HepG2 (cell line): ENCODE results near the gene GPS1. TPM values are rescaled to one million over a fixed set of nuclear protein-coding genes. Genes with fewer than 3 reads are reported as not detected.

Experiments
- ATAC-seq: fragments of 200-7000 bp; cut with Tn5 transposase; 3 replicates; pipeline ENCODE4 v1.9.1; 2020; ENCODE audit warnings: mild to moderate bottlenecking, moderate library complexity
- BruUV-seq: library from RNA; stranded (reverse); fragments of 400-500 nt; replicated peaks from 2 replicates; lab custom pipeline; 2021; lab: Mats Ljungman, UMichigan
- CTCF ChIA-PET: fragments of 300-600 bp; formaldehyde crosslinking; extraction: SDS; loops from one replicate; lab custom pipeline; 2021; ENCODE audit warnings: low total read pairs, inconsistent platforms, low intra/inter-chr PET ratio; lab: Yijun Ruan, JAX
- POLR2A ChIA-PET: fragments of 350-600 bp; sonication (Branson Sonifier 250); formaldehyde crosslinking; loops from one replicate; lab custom pipeline; 2020; ENCODE audit warnings: antibody characterized with exemption, inconsistent platforms; lab: Yijun Ruan, JAX
- DNase-seq: peaks from one replicate; pipeline ENCODE4 v3.0.0-alpha.2; 2015; ENCODE audit warnings: low spot score
- FAIRE-seq: peaks from 3 replicates; lab custom pipeline; 2011; peaks lifted over from hg19 to GRCh38; lab: Jason Lieb, UNC
- H2AFZ ChIP-seq: one replicate; pipeline ENCODE4 v1.6.1; 2011; ENCODE audit warnings: low read length, inconsistent platforms
- H3K27ac ChIP-seq: fragments of 300-600 bp; 3 replicates; pipeline ENCODE4 v1.8.0; 2011; ENCODE audit warnings: mixed run types, mild to moderate bottlenecking, mixed read lengths, low read length, inconsistent platforms; ENCODE audit not compliant: insufficient read depth; ENCODE audit errors: extremely low read length
- H3K27me3 ChIP-seq, 2 experiments: fragments of 200-600 bp in 1 of 2; 2 replicates in 1 of 2; 3 replicates in 1 of 2; pipeline versions ENCODE4 v1.6.0 to v1.8.0; 2011; ENCODE audit warnings: low read length in 2 of 2, mild to moderate bottlenecking in 2 of 2, moderate library complexity in 2 of 2, inconsistent platforms in 1 of 2; ENCODE audit not compliant: insufficient read depth in 2 of 2, control insufficient read depth in 1 of 2
- H3K36me3 ChIP-seq, 2 experiments: fragments of 200-600 bp in 1 of 2; replicated peaks in 1 of 2; 2 replicates in 1 of 2; 3 replicates in 1 of 2; pipeline versions ENCODE4 v1.5.1 to v1.8.0; 2011; ENCODE audit warnings: low read length in 2 of 2, inconsistent platforms in 1 of 2; ENCODE audit not compliant: insufficient read depth in 2 of 2, control insufficient read depth in 1 of 2
- H3K4me1 ChIP-seq: 2 replicates; pipeline ENCODE4 v1.5.1; 2012; ENCODE audit warnings: low read length, inconsistent platforms; ENCODE audit not compliant: insufficient read depth
- H3K4me2 ChIP-seq: 2 replicates; pipeline ENCODE4 v1.6.0; 2011; ENCODE audit warnings: low read depth, low read length, inconsistent platforms
- H3K4me3 ChIP-seq, 3 experiments: fragments of 200-600 bp in 1 of 3; sonication (generic), shearing (Covaris generic) in 1 of 3; replicated peaks in 1 of 3; 2 replicates each; pipeline ENCODE4 v1.5.1; 2011 to 2016; ENCODE audit warnings: low read length in 3 of 3, inconsistent platforms in 2 of 3, low read depth in 2 of 3, mild to moderate bottlenecking in 2 of 3, control low read depth in 1 of 3, mixed read lengths in 1 of 3; ENCODE audit not compliant: insufficient read depth in 1 of 3
- H3K79me2 ChIP-seq: one replicate; pipeline ENCODE4 v1.6.1; 2011; ENCODE audit warnings: low read length, inconsistent platforms; ENCODE audit not compliant: insufficient read depth
- H3K9ac ChIP-seq: 2 replicates; pipeline ENCODE4 v1.6.0; 2011; ENCODE audit warnings: mild to moderate bottlenecking, low read depth, low read length, inconsistent platforms; ENCODE audit not compliant: insufficient read depth
- H3K9me3 ChIP-seq: 2 replicates; pipeline ENCODE4 v1.5.1; 2012; ENCODE audit warnings: mild to moderate bottlenecking, low read length
- H4K20me1 ChIP-seq: 2 replicates; pipeline ENCODE4 v1.6.0; 2011; ENCODE audit warnings: inconsistent platforms, mild to moderate bottlenecking, low read length, moderate library complexity; ENCODE audit not compliant: insufficient read depth
- AGO1 ChIP-seq: fragments of 200-400 bp; formaldehyde crosslinking; IDR thresholded peaks from 2 replicates; pipeline ENCODE4 v1.6.1; 2017; ENCODE audit warnings: mild to moderate bottlenecking, low read depth, low read length, moderate library complexity; ENCODE audit not compliant: poor library complexity, severe bottlenecking
- AGO2 ChIP-seq: fragments of 200-400 bp; formaldehyde crosslinking; optimal IDR thresholded peaks from 2 replicates; pipeline ENCODE3; 2017; ENCODE audit warnings: mild to moderate bottlenecking, low read depth, low read length, moderate library complexity
- CENPT ChIP-seq: sonication (generic); formaldehyde crosslinking; IDR thresholded peaks from 2 replicates; pipeline ENCODE4 v1.8.0; 2022; ENCODE audit warnings: low read depth, mild to moderate bottlenecking, moderate library complexity, missing genetic modification reagents
- DMAP1 ChIP-seq: IDR thresholded peaks from 2 replicates; pipeline ENCODE4 v1.6.1; 2016
- ISL2 ChIP-seq: sonication (generic); formaldehyde crosslinking; IDR thresholded peaks from 2 replicates; pipeline ENCODE4 v1.5.0; 2020; ENCODE audit warnings: missing genetic modification reagents
- KDM5B ChIP-seq: sonication (generic); formaldehyde crosslinking; IDR thresholded peaks from 2 replicates; pipeline ENCODE4 v1.4.0; 2020; ENCODE audit warnings: missing genetic modification reagents, mild to moderate bottlenecking, borderline replicate concordance
- MTA1 ChIP-seq: sonication (generic); formaldehyde crosslinking; IDR thresholded peaks from 2 replicates; pipeline ENCODE4 v1.4.0; 2020; ENCODE audit warnings: missing genetic modification reagents, mild to moderate bottlenecking, borderline replicate concordance
- POLR2A ChIP-seq, 2 experiments: IDR thresholded peaks; 2 replicates each; pipeline ENCODE4 v1.6.1; 2011; ENCODE audit warnings: low read depth in 2 of 2, low read length in 2 of 2, mild to moderate bottlenecking in 1 of 2, moderate library complexity in 1 of 2; ENCODE audit not compliant: insufficient read depth in 1 of 2
- SRSF4 ChIP-seq: fragments of 200-400 bp; formaldehyde crosslinking; IDR thresholded peaks from one replicate; pipeline ENCODE4 v1.6.1; 2018; ENCODE audit warnings: mild to moderate bottlenecking, low read depth, low read length, moderate library complexity; ENCODE audit not compliant: poor library complexity, severe bottlenecking
- ZBTB3 ChIP-seq: sonication (generic); formaldehyde crosslinking; IDR thresholded peaks from 2 replicates; pipeline ENCODE4 v1.4.0; 2020; ENCODE audit warnings: low read depth, mild to moderate bottlenecking, moderate library complexity, missing genetic modification reagents, borderline replicate concordance
- ZGPAT ChIP-seq: IDR thresholded peaks from 2 replicates; pipeline ENCODE4 v1.6.1; 2016; ENCODE audit warnings: mild to moderate bottlenecking
- ZNF276 ChIP-seq: sonication (generic); formaldehyde crosslinking; IDR thresholded peaks from 2 replicates; pipeline ENCODE4 v1.4.0; 2020; ENCODE audit warnings: mild to moderate bottlenecking, low read depth, missing genetic modification reagents
- ZNF350 ChIP-seq: sonication (generic); formaldehyde crosslinking; IDR thresholded peaks from 2 replicates; pipeline ENCODE4 v1.4.0; 2020; ENCODE audit warnings: mild to moderate bottlenecking, low read depth, missing genetic modification reagents, borderline replicate concordance
- ZNF704 ChIP-seq: sonication (generic); formaldehyde crosslinking; IDR thresholded peaks from 2 replicates; pipeline ENCODE4 v1.8.1; 2023; ENCODE audit warnings: mild to moderate bottlenecking, inconsistent platforms, moderate library complexity, missing genetic modification reagents, borderline replicate concordance
- ZNF75D ChIP-seq: sonication (generic); formaldehyde crosslinking; IDR thresholded peaks from 2 replicates; pipeline ENCODE4 v1.8.1; 2023; ENCODE audit warnings: missing genetic modification reagents, mild to moderate bottlenecking, borderline replicate concordance
- ZNF772 ChIP-seq: sonication (generic); formaldehyde crosslinking; IDR thresholded peaks from 2 replicates; pipeline ENCODE4 v1.5.0; 2020; ENCODE audit warnings: mild to moderate bottlenecking, missing genetic modification reagents
- ZNF879 ChIP-seq: sonication (generic); formaldehyde crosslinking; IDR thresholded peaks from 2 replicates; pipeline ENCODE4 v1.8.1; 2023; ENCODE audit warnings: missing genetic modification reagents
- WGBS: methylation state at CpG from one replicate; pipeline ENCODE4 v1.1.6; 2017; ENCODE audit warnings: low lambda C conversion rate; 5-methylcytosine and 5-hydroxymethylcytosine counted together
- in situ Hi-C: cut with HindIII; loops from 2 replicates; pipeline ENCODE4 v1.10.0; 2017; ENCODE audit warnings: low pct_unique_long_range_greater_than_20kb; ENCODE audit not compliant: extremely low pct_ligation_motif_present
- intact Hi-C: fragments of 100-400 bp; cut with micrococcal nuclease; formaldehyde crosslinking; loops from one replicate; pipeline ENCODE4 v1.10.0; 2022; ENCODE audit not compliant: unreplicated experiment
- polyA plus RNA-seq, 8 experiments: library from polyadenylated mRNA; depleted of rRNA in 3 of 8; stranded (reverse) in 7 of 8; unstranded in 1 of 8; fragments of >200 nt; fragmentation: Illumina TruSeq in 4 of 8; extraction: Trizol in 4 of 8; gene quantifications; 2 replicates each; pipeline versions ENCODE4 v1.2.1 to v1.2.3, GENCODE V29; 2011 to 2016; ENCODE audit warnings: low read depth in 4 of 8, missing spikeins in 1 of 8, mixed read lengths in 1 of 8; ENCODE audit not compliant: insufficient read depth in 1 of 8
- total RNA-seq, 5 experiments: library from RNA; depleted of rRNA; stranded (reverse); fragments of >200 nt; fragmentation: Illumina TruSeq; extraction: Trizol; gene quantifications; 2 replicates each; pipeline ENCODE4 v1.2.3, GENCODE V29; 2016; ENCODE audit warnings: low read depth in 1 of 5
- TF ChIP-seq, protein P1 (sequence below): sonication (generic); formaldehyde crosslinking; IDR thresholded peaks from 2 replicates; pipeline ENCODE4 v1.8.1; 2023; ENCODE audit warnings: missing genetic modification reagents, inconsistent platforms, borderline replicate concordance

The GPS1 gene
- total and polyA plus RNA-seq, 2 of the 13 experiments (the other 11 are each of a cell fraction or from before 2014, with no cell fraction given), result 124 to 128 TPM

DNA sequence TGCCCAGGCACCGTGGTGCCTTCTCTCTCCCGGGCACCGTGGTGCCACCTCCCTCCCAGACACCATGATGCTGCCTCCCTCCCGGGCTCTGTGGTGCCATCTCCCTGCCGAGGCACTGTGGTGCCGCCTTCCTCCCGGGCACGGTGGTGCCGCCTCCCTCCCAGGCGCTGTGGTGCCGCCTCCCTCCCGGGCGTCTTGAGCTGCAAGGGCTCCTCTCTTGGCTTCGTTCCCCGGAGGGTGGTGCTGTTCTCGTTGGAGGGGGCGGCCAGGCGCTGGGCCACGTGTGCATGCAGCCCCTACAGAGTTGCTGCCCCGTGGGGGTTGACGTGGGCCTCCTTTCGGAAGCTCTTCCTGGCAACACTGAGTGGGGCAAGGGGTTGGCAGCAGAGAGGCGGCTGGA lies 37.3 kb upstream of the GPS1 start:
- Histone ChIP-seq H3K27me3 (no peaks in the 10 kb centered on the region), H3K36me3 (peaks cover 31 to 36% of the 10 kb centered on the region in 2 experiments), H3K4me3 (no peak overlapping the region), H3K9me3 (no peaks in the 10 kb centered on the region), H4K20me1 (no peaks in the 10 kb centered on the region), H3K79me2 (no peaks in the 10 kb centered on the region), H3K9ac (peak overlapping the region; percentile 53; the same call in 1 of the 2 replicates), H3K4me2 (no peak overlapping the region), H2AFZ (no peak overlapping the region), H3K4me1 (peaks cover 98% of the 10 kb centered on the region), H3K27ac (peak overlapping the region; percentile 68)
- 99% methylated on average over 15 of the region's 23 CpGs for WGBS
- intact Hi-C loops (no loop called here), in situ Hi-C loops (no loop called here)
- BruUV-seq, result no TSS peak
- ChIA-PET CTCF (no interaction called here), POLR2A (interaction anchor here (0.7 to 14.1 kb wide), 4 partner anchors 8 to 54 kb away, joined by 3 to 470 read pairs (median 11); partner anchors contain the start of genes CENPX, LRRC45 and NOTUM)
- FAIRE-seq (no peak), DNase-seq (no peak), ATAC-seq (no peak)
- peak; percentile 42 for TF ChIP-seq SRSF4
- TF ChIP-seq KDM5B (CRISPR knock-in tag), result no peak
- TF ChIP-seq DMAP1 (CRISPR knock-in tag), result no peak
- no peak for TF ChIP-seq ZGPAT (CRISPR knock-in tag)
- TF ChIP-seq ZNF276 (CRISPR knock-in tag), result 0 out of 2 replicates have a peak, but pooled peaks have one; percentile 48
- TF ChIP-seq ZNF350 (CRISPR knock-in tag), result no peak
- TF ChIP-seq ZNF879 (CRISPR knock-in tag), result no peak
- no peak for TF ChIP-seq CENPT (CRISPR knock-in tag)
- peak; percentile 21 for TF ChIP-seq AGO1
- no peak; the same call in 1 of the 2 replicates for TF ChIP-seq ZNF772 (CRISPR knock-in tag)
- TF ChIP-seq POLR2A (IDR thresholded peaks at IDR 0.05; ENCODE audit: insufficient read depth in 1 of 2, low read depth in 2 of 2, low read length in 2 of 2), result no peak
- TF ChIP-seq ZNF75D (CRISPR knock-in tag), result no peak
- TF ChIP-seq AGO2, result peak; percentile 98
- 0 out of 2 replicates have a peak, but pooled peaks have one; percentile 4 for TF ChIP-seq ZNF704 (CRISPR knock-in tag)
- TF ChIP-seq MTA1 (CRISPR knock-in tag), result no peak
- no peak for TF ChIP-seq ZBTB3 (CRISPR knock-in tag)
- TF ChIP-seq, protein P1, sequence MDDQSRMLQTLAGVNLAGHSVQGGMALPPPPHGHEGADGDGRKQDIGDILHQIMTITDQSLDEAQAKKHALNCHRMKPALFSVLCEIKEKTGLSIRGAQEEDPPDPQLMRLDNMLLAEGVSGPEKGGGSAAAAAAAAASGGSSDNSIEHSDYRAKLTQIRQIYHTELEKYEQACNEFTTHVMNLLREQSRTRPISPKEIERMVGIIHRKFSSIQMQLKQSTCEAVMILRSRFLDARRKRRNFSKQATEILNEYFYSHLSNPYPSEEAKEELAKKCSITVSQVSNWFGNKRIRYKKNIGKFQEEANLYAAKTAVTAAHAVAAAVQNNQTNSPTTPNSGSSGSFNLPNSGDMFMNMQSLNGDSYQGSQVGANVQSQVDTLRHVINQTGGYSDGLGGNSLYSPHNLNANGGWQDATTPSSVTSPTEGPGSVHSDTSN (CRISPR knock-in tag), result no peak
- TF ChIP-seq ISL2 (CRISPR knock-in tag), result no peak
